HFF-Myc (cell line): ENCODE results near the gene BOC.

Source experiments
- DNase-seq: peaks from one replicate; pipeline ENCODE4 v3.0.0-alpha.2; 2011; ENCODE audit warnings: low read depth; ENCODE audit errors: extremely low read depth
- H3K4me3 ChIP-seq: replicated peaks from 2 replicates; pipeline ENCODE4 v1.5.1; 2011; ENCODE audit warnings: low read depth, mild to moderate bottlenecking, control low read depth, low read length
- TF ChIP-seq, protein P1 (sequence below): IDR thresholded peaks from 2 replicates; pipeline ENCODE4 v1.5.1; 2012; ENCODE audit warnings: mild to moderate bottlenecking, low read depth, low read length, control low read depth; ENCODE audit errors: missing control alignments

BOC gene

GRCh38 chr3:113245761-113246161, 34.4 kb downstream of the BOC start:
- DNase-seq, result no peak
- H3K4me3 ChIP-seq, result no peak overlapping the region
- TF ChIP-seq, protein P1, sequence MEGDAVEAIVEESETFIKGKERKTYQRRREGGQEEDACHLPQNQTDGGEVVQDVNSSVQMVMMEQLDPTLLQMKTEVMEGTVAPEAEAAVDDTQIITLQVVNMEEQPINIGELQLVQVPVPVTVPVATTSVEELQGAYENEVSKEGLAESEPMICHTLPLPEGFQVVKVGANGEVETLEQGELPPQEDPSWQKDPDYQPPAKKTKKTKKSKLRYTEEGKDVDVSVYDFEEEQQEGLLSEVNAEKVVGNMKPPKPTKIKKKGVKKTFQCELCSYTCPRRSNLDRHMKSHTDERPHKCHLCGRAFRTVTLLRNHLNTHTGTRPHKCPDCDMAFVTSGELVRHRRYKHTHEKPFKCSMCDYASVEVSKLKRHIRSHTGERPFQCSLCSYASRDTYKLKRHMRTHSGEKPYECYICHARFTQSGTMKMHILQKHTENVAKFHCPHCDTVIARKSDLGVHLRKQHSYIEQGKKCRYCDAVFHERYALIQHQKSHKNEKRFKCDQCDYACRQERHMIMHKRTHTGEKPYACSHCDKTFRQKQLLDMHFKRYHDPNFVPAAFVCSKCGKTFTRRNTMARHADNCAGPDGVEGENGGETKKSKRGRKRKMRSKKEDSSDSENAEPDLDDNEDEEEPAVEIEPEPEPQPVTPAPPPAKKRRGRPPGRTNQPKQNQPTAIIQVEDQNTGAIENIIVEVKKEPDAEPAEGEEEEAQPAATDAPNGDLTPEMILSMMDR, result no peak

- TF ChIP-seq, protein P1, result no peak
- no peak for DNase-seq
- H3K4me3 ChIP-seq, result no peak overlapping the region
Observed at GRCh38 chr3:113247068-113247467, 35.7 kb downstream of the BOC start.

- DNase-seq, result no peak
- TF ChIP-seq, protein P1, result no peak
- H3K4me3 ChIP-seq, result no peak overlapping the region
Observed at GRCh38 chr3:113247675-113248458, 36.5 kb downstream of the BOC start.

GRCh38 chr3:113249111-113249510, 37.8 kb downstream of the BOC start:
- peak; percentile 78 for DNase-seq

DNA sequence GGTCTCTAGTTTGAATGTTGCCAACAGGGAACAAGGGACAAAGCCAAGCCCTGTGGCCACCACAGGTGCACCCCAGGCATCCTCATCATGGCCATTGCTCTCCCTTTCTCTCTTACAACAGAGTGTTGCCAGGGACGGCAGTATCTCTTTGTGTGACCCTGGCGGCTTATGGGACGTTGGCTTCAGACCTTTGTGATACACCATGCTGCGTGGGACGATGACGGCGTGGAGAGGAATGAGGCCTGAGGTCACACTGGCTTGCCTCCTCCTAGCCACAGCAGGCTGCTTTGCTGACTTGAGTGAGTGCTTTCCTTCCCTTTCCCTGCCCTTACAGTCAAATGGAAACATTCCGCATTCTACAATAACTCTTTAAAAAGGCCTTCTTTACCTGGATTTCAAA, 38.2 kb downstream of the BOC start:
- TF ChIP-seq, protein P1, result no peak
- no peak overlapping the region for H3K4me3 ChIP-seq
- DNase-seq, result no peak

More at GRCh38 chr3:113249111-113249510, 37.8 kb downstream of the BOC start:
- TF ChIP-seq, protein P1, result no peak
- no peak overlapping the region for H3K4me3 ChIP-seq

GRCh38 chr3:113250566-113250965, 39.2 kb downstream of the BOC start:
- no peak for DNase-seq
- H3K4me3 ChIP-seq, result no peak overlapping the region
- TF ChIP-seq, protein P1, result no peak
